ENCODE measurements around the gene POLR2H. TPM values are rescaled to one million over a fixed set of nuclear protein-coding genes. Genes with fewer than 3 reads are reported as not detected.

POLR2H gene
- total RNA-seq, 1 experiment from 2014 or later: 156 TPM

- in situ Hi-C loops (cut with HindIII; ENCODE audit: low pct_unique_long_range_greater_than_20kb, low sequenced_read_pairs): no loop called here
- H3K4me3 ChIP-seq (ENCODE audit: low read depth in 2 of 2, low read length in 2 of 2): no peak overlapping the region
- DNase-seq (ENCODE audit: low read depth, low spot score) (no peak), ATAC-seq (no peak)
- peaks cover 21% of the 10 kb centered on the region for H3K4me1 ChIP-seq (ENCODE audit: control insufficient read depth, insufficient read depth, low read length)
- POLR2A ChIA-PET: no interaction called here
- H3K9me3 ChIP-seq (ENCODE audit: control insufficient read depth, insufficient read depth, low read depth, low read length): no peaks in the 10 kb centered on the region
- no peaks in the 10 kb centered on the region for H3K27me3 ChIP-seq (ENCODE audit: control insufficient read depth, insufficient read depth, low read length)
- H3K27ac ChIP-seq (ENCODE audit: low read length): no peak overlapping the region
- no TSS peak for BruUV-seq (replicated peaks)
- intact Hi-C loops (cut with micrococcal nuclease; ENCODE audit: unreplicated experiment): no loop called here
- CTCF ChIA-PET: no interaction called here
- TF ChIP-seq POLR2AphosphoS5 (IDR thresholded peaks at IDR 0.05; ENCODE audit: low read depth, low read length): no peak; the same call in 1 of the 2 replicates
- no peak for TF ChIP-seq TCF7L2 (IDR thresholded peaks at IDR 0.05; ENCODE audit: low read depth, low read length)
- no peak for TF ChIP-seq REST (IDR thresholded peaks at IDR 0.05; ENCODE audit: insufficient read depth in 1 of 2, low read depth in 2 of 2, low read length in 1 of 2)
- no peak for TF ChIP-seq SIN3A (IDR thresholded peaks at IDR 0.05; ENCODE audit: borderline replicate concordance, insufficient read depth, low read depth, low read length)
- no peak for TF ChIP-seq CTCF (IDR thresholded peaks at IDR 0.05)
- peaks cover 75% of the 10 kb centered on the region for H3K36me3 ChIP-seq (ENCODE audit: control insufficient read depth, insufficient read depth, low read length)
Measured at GRCh38 chr3:184323696-184324095, 37.8 kb upstream of the POLR2H start.

- CTCF ChIA-PET: no interaction called here
- DNase-seq (ENCODE audit: low read depth, low spot score): no peak
- TSS peak; percentile 20 for BruUV-seq (replicated peaks)
Measured at GRCh38 chr3:184325269-184325668, 36.2 kb upstream of the POLR2H start.

More at GRCh38 chr3:184325269-184325668, 36.2 kb upstream of the POLR2H start:
- Histone ChIP-seq H3K27ac (ENCODE audit: low read length) (no peak overlapping the region), H3K27me3 (ENCODE audit: control insufficient read depth, insufficient read depth, low read length) (no peaks in the 10 kb centered on the region), H3K4me1 (ENCODE audit: control insufficient read depth, insufficient read depth, low read length) (peaks cover 7% of the 10 kb centered on the region), H3K9me3 (ENCODE audit: control insufficient read depth, insufficient read depth, low read depth, low read length) (no peaks in the 10 kb centered on the region), H3K36me3 (ENCODE audit: control insufficient read depth, insufficient read depth, low read length) (peaks cover 82% of the 10 kb centered on the region), H3K4me3 (ENCODE audit: low read depth in 2 of 2, low read length in 2 of 2) (no peak overlapping the region)
- in situ Hi-C loops (cut with HindIII; ENCODE audit: low pct_unique_long_range_greater_than_20kb, low sequenced_read_pairs): no loop called here
- TF ChIP-seq REST (IDR thresholded peaks at IDR 0.05; ENCODE audit: insufficient read depth in 1 of 2, low read depth in 2 of 2, low read length in 1 of 2) (no peak), TCF7L2 (IDR thresholded peaks at IDR 0.05; ENCODE audit: low read depth, low read length) (no peak), POLR2AphosphoS5 (IDR thresholded peaks at IDR 0.05; ENCODE audit: low read depth, low read length) (no peak), CTCF (IDR thresholded peaks at IDR 0.05) (no peak), SIN3A (IDR thresholded peaks at IDR 0.05; ENCODE audit: borderline replicate concordance, insufficient read depth, low read depth, low read length) (no peak)
- no peak for ATAC-seq
- POLR2A ChIA-PET: no interaction called here
- intact Hi-C loops (cut with micrococcal nuclease; ENCODE audit: unreplicated experiment): no loop called here

Data from Panc1 (cell line).